ENCODE measurements around the gene CYB561D2. TPM values are rescaled to one million over a fixed set of nuclear protein-coding genes. Genes with fewer than 3 reads are reported as not detected.

CYB561D2 gene
- total and polyA plus RNA-seq, 8 donors: 8.5 to 28.3 (median 11.2) TPM

DNA sequence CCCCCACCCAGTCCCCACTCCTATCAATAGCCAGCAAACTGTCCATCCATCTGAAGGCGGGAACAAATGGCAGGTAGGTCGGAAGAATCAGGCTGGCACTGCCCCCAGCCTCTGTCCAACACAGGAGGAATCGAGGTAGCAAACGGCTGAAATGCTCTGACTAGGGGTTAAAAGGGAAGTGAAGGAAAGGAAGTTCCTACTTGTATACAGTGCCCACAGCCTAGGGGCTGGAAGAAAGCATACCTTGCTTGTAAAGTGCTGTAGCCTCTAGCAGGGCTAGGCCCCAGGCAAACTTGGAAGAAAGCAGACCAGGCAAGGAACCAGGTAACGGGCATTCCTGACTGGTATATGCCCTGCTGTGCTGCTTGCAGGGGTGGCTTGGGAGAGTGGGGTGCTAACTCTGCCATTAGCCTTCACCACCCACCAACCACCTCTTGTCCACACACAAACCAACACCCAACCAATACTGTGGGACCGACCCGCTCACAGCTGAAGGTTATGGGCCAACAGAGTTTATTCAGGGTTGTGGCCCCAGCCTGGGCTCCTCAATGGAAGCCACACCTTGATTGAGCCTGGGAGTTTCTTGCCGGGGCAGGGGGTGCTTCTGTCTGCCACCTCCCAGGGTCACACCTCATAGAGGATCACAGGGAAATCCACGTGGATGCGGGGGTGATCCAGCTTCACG is 25.0 kb upstream of the CYB561D2 start:
- Histone ChIP-seq H3K27me3 (no peaks in the 10 kb centered on the region), H3K4me3 (no peak overlapping the region), H3K9me3 (no peaks in the 10 kb centered on the region), H3K36me3 (peaks cover 0 to 34% of the 10 kb centered on the region in 2 donors), H3K4me1 (peaks cover 14 to 67% of the 10 kb centered on the region in 2 donors), H3K27ac (peak overlapping the region in 1 of 2 donors; percentile 93)
- DNase-seq (no peak), ATAC-seq (no peak)
- intact Hi-C loops (cut with DNase I): no loop called here
- TF ChIP-seq, protein P1, sequence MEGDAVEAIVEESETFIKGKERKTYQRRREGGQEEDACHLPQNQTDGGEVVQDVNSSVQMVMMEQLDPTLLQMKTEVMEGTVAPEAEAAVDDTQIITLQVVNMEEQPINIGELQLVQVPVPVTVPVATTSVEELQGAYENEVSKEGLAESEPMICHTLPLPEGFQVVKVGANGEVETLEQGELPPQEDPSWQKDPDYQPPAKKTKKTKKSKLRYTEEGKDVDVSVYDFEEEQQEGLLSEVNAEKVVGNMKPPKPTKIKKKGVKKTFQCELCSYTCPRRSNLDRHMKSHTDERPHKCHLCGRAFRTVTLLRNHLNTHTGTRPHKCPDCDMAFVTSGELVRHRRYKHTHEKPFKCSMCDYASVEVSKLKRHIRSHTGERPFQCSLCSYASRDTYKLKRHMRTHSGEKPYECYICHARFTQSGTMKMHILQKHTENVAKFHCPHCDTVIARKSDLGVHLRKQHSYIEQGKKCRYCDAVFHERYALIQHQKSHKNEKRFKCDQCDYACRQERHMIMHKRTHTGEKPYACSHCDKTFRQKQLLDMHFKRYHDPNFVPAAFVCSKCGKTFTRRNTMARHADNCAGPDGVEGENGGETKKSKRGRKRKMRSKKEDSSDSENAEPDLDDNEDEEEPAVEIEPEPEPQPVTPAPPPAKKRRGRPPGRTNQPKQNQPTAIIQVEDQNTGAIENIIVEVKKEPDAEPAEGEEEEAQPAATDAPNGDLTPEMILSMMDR (IDR thresholded peaks at IDR 0.05): no peak

DNA sequence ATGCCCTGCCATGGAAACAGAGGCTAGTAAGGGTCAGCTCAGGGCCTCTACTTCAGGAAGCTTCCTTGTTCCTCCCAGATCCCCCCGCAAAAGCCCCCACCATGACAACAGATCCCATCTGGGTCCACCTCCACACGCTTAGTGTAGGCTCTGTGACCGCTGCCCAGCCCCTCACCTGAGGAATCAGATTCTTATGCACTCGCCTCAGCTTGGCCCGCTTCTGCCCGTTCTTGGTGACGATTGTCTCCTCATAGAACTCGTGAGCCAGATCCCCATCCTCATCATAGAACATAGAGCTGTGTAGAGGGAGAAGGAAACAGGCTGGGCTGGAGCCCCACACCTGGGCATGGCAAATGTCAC is 24.5 kb upstream of the CYB561D2 start:
- Histone ChIP-seq H3K4me3 (no peak overlapping the region), H3K4me1 (peaks cover 14 to 67% of the 10 kb centered on the region in 2 donors), H3K27ac (peak overlapping the region in 1 of 2 donors; percentile 93), H3K9me3 (no peaks in the 10 kb centered on the region), H3K36me3 (peaks cover 0 to 40% of the 10 kb centered on the region in 2 donors), H3K27me3 (no peaks in the 10 kb centered on the region)
- TF ChIP-seq, protein P1 (IDR thresholded peaks at IDR 0.05): no peak
- intact Hi-C loops (cut with DNase I): no loop called here
- DNase-seq: no peak
- ATAC-seq: no peak

DNA sequence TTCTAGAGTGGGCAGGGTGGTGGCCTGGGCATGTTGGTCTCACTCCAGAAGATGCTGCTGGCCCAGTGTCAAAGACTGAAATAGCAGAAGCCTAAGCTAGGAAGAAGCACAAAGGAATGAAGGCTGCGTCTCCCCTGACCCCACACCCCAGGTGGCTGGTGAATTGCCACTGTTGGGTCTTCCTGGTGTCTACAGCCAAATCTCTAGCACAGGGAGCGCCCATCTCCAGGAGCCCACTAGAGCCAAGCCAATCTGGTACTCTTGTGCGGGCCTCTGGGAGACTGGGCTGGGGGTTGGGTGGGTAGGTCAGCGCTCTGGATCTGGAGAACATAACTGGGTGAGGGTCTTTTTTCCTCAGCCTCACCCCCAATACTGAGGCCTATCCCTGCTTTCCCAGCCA is 23.5 kb upstream of the CYB561D2 start:
- Histone ChIP-seq H3K4me3 (peak overlapping the region; percentile 95 to 100), H3K4me1 (peaks cover 11 to 68% of the 10 kb centered on the region in 2 donors), H3K36me3 (peaks cover 0 to 49% of the 10 kb centered on the region in 2 donors), H3K9me3 (no peaks in the 10 kb centered on the region), H3K27ac (no peak overlapping the region), H3K27me3 (no peaks in the 10 kb centered on the region)
- DNase-seq: no peak
- intact Hi-C loops (cut with DNase I): no loop called here
- TF ChIP-seq, protein P1 (IDR thresholded peaks at IDR 0.05): no peak
- ATAC-seq: no peak

DNA sequence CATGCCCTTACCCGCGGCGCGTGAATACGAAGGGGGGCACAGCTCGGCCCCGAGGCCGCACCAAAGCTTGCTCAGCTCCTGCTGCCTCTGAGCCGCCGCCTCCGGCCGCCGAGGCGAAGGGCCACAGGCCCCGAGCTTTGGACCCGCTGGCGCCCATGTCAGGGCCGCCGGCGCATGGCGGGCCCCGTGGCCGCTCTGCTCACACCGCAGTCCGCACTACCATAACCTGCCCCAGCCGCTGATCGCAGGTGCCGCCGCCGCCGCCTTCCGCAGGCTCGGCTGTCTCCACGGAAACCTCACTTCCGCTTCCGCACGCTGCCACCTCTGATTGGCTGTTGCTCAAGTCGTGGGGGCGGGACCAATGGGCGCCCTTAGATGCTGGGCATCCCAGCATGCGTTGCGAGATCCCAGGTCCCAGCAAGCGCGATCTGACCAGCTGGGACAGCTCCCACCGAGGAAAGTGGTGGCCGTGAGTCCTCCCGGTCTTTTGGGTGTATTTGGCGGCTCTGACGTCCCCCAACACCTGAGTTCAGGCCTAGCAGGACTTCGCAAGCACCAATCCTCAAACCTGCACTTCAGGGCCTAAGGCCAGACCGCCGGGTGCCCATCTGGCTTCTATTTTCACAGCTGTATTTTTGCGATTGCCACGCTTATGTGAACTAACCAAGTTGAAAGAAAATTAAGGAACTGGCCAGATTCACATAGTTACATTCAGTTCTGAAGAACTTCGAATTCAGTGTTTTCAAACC is 22.5 kb upstream of the CYB561D2 start, which contains the start of gene TUSC2:
TSS of gene TUSC2 (minus strand) at position 281 of the 749 bp plus-strand sequence. CDS start at position 157, 124 bp downstream.
- H3K4me1 ChIP-seq: peaks cover 6 to 68% of the 10 kb centered on the region in 2 donors
- no peaks in the 10 kb centered on the region for H3K9me3 ChIP-seq
- H3K4me3 ChIP-seq: peak within 1 kb of the TSS; percentile 95 to 100
- H3K27ac ChIP-seq: peak within 1 kb of the TSS; percentile 59 to 84
- intact Hi-C loops (cut with DNase I): no loop called here
- ATAC-seq: peak; percentile 93
- H3K36me3 ChIP-seq: peaks cover 0 to 58% of the 10 kb centered on the region in 2 donors
- TF ChIP-seq, protein P1 (IDR thresholded peaks at IDR 0.05): no peak
- DNase-seq: peak; percentile 94 to 98 (median 97)
- no peaks in the 10 kb centered on the region for H3K27me3 ChIP-seq

DNA sequence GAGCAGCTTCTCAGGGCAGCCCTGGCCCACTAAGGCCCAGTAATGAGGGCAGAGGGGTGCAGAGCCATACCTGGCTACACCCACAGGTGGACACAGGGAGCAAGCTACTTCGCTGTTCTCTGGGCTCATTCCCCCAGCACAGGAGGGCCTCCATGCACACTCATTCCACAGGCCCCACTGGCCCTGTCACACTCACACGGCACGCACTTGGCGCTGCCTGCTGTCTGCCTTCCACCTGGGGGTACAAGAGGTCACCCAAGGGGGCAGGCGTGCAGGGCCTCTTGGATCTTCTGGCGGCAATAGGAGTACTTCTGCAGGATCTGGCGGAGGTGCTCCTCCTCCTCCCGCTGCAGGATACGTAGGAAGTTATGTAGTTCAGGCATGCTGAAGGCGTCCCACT is 20.3 kb upstream of the CYB561D2 start:
- Histone ChIP-seq H3K36me3 (peaks cover 0 to 57% of the 10 kb centered on the region in 2 donors), H3K27me3 (no peaks in the 10 kb centered on the region), H3K4me3 (no peak overlapping the region), H3K4me1 (peaks cover 15 to 68% of the 10 kb centered on the region in 2 donors), H3K9me3 (no peaks in the 10 kb centered on the region), H3K27ac (no peak overlapping the region)
- intact Hi-C loops (cut with DNase I): no loop called here
- DNase-seq (no peak), ATAC-seq (no peak)
- TF ChIP-seq, protein P1 (IDR thresholded peaks at IDR 0.05): no peak

All from left lung (tissue), 10 donors.